SK-N-SH treated with all-trans-retinoic acid at 6 μM for 48 hours (cell line): ENCODE data around the gene PPARGC1A.

Experiments used
- ATAC-seq: fragments of 200-7000 bp; cut with Tn5 transposase; 3 replicates; pipeline ENCODE4 v1.9.1; 2020; ENCODE audit warnings: mild to moderate bottlenecking, moderate library complexity
- ARNTL ChIP-seq: fragments of 450-650 bp; formaldehyde crosslinking; IDR thresholded peaks from 2 replicates; pipeline ENCODE4 v1.5.0; 2020; ENCODE audit warnings: low read depth, mild to moderate bottlenecking, moderate library complexity, borderline replicate concordance
- BACH2 ChIP-seq: fragments of 250-450 bp; sonication (Bioruptor Pico); IDR thresholded peaks from 2 replicates; pipeline ENCODE4 v1.9.0; 2021; ENCODE audit warnings: mild to moderate bottlenecking, borderline replicate concordance
- CSDC2 ChIP-seq: fragments of 250-450 bp; sonication (Bioruptor Pico); IDR thresholded peaks from 2 replicates; pipeline ENCODE4 v1.5.0; 2020; ENCODE audit warnings: mild to moderate bottlenecking, moderate library complexity
- ESRRG ChIP-seq: fragments of 250-450 bp; sonication (Bioruptor Pico); IDR thresholded peaks from 2 replicates; pipeline ENCODE4 v1.6.1; 2021; ENCODE audit warnings: mild to moderate bottlenecking
- GLIS3 ChIP-seq: fragments of 250-450 bp; sonication (Bioruptor Pico); IDR thresholded peaks from 2 replicates; pipeline ENCODE4 v1.5.0; 2020; ENCODE audit warnings: mild to moderate bottlenecking, moderate library complexity
- ISL1 ChIP-seq: fragments of 250-450 bp; sonication (Bioruptor Pico); IDR thresholded peaks from 2 replicates; pipeline ENCODE4 v2.1.2; 2022; ENCODE audit warnings: mild to moderate bottlenecking, moderate library complexity
- OSR1 ChIP-seq: fragments of 250-450 bp; sonication (Bioruptor Pico); IDR thresholded peaks from 2 replicates; pipeline ENCODE4 v1.8.0; 2022; ENCODE audit warnings: moderate library complexity, mild to moderate bottlenecking, inconsistent platforms
- RARB ChIP-seq: fragments of 250-450 bp; sonication (Bioruptor Pico); IDR thresholded peaks from 2 replicates; pipeline ENCODE4 v1.8.0; 2021; ENCODE audit warnings: mild to moderate bottlenecking, moderate library complexity
- SNAI2 ChIP-seq: fragments of 250-450 bp; sonication (Bioruptor Pico); IDR thresholded peaks from 2 replicates; pipeline ENCODE4 v1.5.0; 2020; ENCODE audit warnings: mild to moderate bottlenecking, moderate library complexity
- TCF4 ChIP-seq: fragments of 250-450 bp; sonication (Bioruptor Pico); IDR thresholded peaks from 2 replicates; pipeline ENCODE4 v1.8.0; 2021; ENCODE audit warnings: mild to moderate bottlenecking, moderate library complexity, borderline replicate concordance
- TOX ChIP-seq: fragments of 250-450 bp; sonication (Bioruptor Pico); IDR thresholded peaks from 2 replicates; pipeline ENCODE4 v1.8.0; 2021; ENCODE audit warnings: mild to moderate bottlenecking, moderate library complexity, borderline replicate concordance
- ZC3H10 ChIP-seq: fragments of 250-450 bp; sonication (Bioruptor Pico); IDR thresholded peaks from 2 replicates; pipeline ENCODE4 v1.5.1; 2021; ENCODE audit warnings: mild to moderate bottlenecking, moderate library complexity
- ZFP30 ChIP-seq: fragments of 450-650 bp; formaldehyde crosslinking; IDR thresholded peaks from 2 replicates; pipeline ENCODE4 v1.5.0; 2022; ENCODE audit warnings: mild to moderate bottlenecking, moderate library complexity
- ZNF565 ChIP-seq: fragments of 450-650 bp; formaldehyde crosslinking; conservative IDR thresholded peaks from 2 replicates; pipeline ENCODE4 v1.5.0; 2020; ENCODE audit warnings: low read depth, mild to moderate bottlenecking, moderate library complexity
- ZNF70 ChIP-seq: fragments of 450-650 bp; formaldehyde crosslinking; IDR thresholded peaks from 2 replicates; pipeline ENCODE4 v1.5.0; 2020; ENCODE audit warnings: mild to moderate bottlenecking, moderate library complexity
- ZNF8 ChIP-seq: fragments of 450-650 bp; formaldehyde crosslinking; IDR thresholded peaks from 2 replicates; pipeline ENCODE4 v1.5.0; 2020; ENCODE audit warnings: mild to moderate bottlenecking, moderate library complexity
- TF ChIP-seq, protein P1 (sequence below): fragments of 250-450 bp; sonication (Bioruptor Pico); IDR thresholded peaks from 2 replicates; pipeline ENCODE4 v1.5.0; 2020; ENCODE audit warnings: mild to moderate bottlenecking, moderate library complexity
- TF ChIP-seq, protein P2 (sequence below): fragments of 250-450 bp; sonication (Bioruptor Pico); IDR thresholded peaks from 2 replicates; pipeline ENCODE4 v1.5.1; 2020; ENCODE audit warnings: low read depth, mild to moderate bottlenecking, moderate library complexity
- TF ChIP-seq, protein P3 (sequence below): fragments of 250-450 bp; sonication (Bioruptor Pico); IDR thresholded peaks from 2 replicates; pipeline ENCODE4 v1.8.0; 2020; ENCODE audit warnings: mild to moderate bottlenecking, moderate library complexity, borderline replicate concordance
- TF ChIP-seq, protein P4 (sequence below): fragments of 250-450 bp; sonication (Bioruptor Pico); IDR thresholded peaks from 2 replicates; pipeline ENCODE4 v1.8.0; 2021; ENCODE audit warnings: low read depth, mild to moderate bottlenecking, moderate library complexity, borderline replicate concordance
- TF ChIP-seq, protein P5 (sequence below): fragments of 250-450 bp; sonication (Bioruptor Pico); IDR thresholded peaks from 2 replicates; pipeline ENCODE4 v1.5.1; 2021; ENCODE audit warnings: mild to moderate bottlenecking, moderate library complexity

PPARGC1A gene

DNA sequence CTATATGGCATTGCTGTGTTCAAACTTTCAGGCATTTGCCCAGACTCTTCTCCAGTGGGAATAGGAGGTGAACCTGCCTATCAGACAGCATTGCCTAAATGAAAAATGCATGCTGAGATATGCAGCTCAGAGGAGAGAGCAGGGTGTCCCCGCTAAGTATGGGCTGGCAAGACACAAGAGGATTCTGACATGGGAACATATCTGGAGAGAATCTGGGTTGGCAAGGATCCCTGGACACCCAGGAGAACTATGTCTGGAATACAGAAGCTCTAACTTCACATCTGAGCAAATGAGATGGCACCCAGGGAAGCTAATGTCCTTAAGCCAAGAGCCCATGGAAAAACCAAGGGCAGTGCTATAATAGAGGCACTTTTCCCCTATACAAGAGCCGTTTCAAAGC lies 18.4 kb downstream of the PPARGC1A start (continued):
- TF ChIP-seq, protein P1, sequence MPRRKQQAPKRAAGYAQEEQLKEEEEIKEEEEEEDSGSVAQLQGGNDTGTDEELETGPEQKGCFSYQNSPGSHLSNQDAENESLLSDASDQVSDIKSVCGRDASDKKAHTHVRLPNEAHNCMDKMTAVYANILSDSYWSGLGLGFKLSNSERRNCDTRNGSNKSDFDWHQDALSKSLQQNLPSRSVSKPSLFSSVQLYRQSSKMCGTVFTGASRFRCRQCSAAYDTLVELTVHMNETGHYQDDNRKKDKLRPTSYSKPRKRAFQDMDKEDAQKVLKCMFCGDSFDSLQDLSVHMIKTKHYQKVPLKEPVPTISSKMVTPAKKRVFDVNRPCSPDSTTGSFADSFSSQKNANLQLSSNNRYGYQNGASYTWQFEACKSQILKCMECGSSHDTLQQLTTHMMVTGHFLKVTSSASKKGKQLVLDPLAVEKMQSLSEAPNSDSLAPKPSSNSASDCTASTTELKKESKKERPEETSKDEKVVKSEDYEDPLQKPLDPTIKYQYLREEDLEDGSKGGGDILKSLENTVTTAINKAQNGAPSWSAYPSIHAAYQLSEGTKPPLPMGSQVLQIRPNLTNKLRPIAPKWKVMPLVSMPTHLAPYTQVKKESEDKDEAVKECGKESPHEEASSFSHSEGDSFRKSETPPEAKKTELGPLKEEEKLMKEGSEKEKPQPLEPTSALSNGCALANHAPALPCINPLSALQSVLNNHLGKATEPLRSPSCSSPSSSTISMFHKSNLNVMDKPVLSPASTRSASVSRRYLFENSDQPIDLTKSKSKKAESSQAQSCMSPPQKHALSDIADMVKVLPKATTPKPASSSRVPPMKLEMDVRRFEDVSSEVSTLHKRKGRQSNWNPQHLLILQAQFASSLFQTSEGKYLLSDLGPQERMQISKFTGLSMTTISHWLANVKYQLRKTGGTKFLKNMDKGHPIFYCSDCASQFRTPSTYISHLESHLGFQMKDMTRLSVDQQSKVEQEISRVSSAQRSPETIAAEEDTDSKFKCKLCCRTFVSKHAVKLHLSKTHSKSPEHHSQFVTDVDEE (CRISPR knock-in tag) = no peak
- TF ChIP-seq CSDC2 (CRISPR knock-in tag) = no peak
- no peak for TF ChIP-seq ARNTL (CRISPR knock-in tag)
- no peak for TF ChIP-seq ZNF70 (CRISPR knock-in tag)
- TF ChIP-seq ZC3H10 (CRISPR knock-in tag) = no peak
- no peak for TF ChIP-seq GLIS3
- no peak for TF ChIP-seq TOX (CRISPR knock-in tag)
- no peak for TF ChIP-seq ESRRG (CRISPR knock-in tag)
- TF ChIP-seq, protein P2, sequence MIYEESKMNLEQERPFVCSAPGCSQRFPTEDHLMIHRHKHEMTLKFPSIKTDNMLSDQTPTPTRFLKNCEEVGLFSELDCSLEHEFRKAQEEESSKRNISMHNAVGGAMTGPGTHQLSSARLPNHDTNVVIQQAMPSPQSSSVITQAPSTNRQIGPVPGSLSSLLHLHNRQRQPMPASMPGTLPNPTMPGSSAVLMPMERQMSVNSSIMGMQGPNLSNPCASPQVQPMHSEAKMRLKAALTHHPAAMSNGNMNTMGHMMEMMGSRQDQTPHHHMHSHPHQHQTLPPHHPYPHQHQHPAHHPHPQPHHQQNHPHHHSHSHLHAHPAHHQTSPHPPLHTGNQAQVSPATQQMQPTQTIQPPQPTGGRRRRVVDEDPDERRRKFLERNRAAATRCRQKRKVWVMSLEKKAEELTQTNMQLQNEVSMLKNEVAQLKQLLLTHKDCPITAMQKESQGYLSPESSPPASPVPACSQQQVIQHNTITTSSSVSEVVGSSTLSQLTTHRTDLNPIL = no peak
- TF ChIP-seq, all 23 proteins: peak for 0

DNA sequence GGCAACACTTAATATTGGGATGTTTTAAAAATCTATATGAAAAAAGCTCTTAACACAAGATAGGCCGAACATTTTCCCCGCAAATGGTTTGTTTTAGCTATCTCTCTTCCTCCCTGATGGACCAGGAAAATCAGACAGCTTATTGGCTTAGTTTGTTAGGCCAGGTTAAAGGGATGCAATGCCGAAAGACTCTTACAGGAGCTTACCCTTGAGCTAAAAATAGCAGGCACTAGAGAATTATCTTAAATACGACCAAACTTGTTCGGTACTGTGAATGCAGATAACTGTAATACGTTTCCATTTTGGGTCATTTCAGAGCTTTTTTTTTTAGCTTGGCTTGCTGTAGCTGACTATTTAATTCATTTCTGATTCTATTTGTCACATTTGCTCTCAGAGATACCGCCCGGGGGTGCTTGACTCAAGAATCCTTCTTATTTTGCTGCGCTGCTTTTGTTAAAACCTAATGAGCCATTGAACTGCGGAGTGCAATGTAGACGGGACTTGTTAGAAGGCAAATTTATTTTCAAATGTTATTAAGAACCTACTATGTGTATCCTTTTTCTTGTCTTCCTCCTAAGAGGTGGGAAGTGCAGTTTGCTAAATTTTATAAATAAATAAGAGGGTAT lies 23.3 kb downstream of the PPARGC1A start:
- TF ChIP-seq TOX (CRISPR knock-in tag) (no peak), TCF4 (CRISPR knock-in tag) (no peak), SNAI2 (no peak), ZNF8 (no peak), ISL1 (CRISPR knock-in tag) (no peak), OSR1 (CRISPR knock-in tag) (no peak), BACH2 (CRISPR knock-in tag) (no peak), ARNTL (CRISPR knock-in tag) (no peak), RARB (CRISPR knock-in tag) (no peak), ZC3H10 (CRISPR knock-in tag) (no peak), ZFP30 (CRISPR knock-in tag) (no peak), ZNF70 (CRISPR knock-in tag) (no peak), ZNF565 (no peak)
- TF ChIP-seq, protein P3, sequence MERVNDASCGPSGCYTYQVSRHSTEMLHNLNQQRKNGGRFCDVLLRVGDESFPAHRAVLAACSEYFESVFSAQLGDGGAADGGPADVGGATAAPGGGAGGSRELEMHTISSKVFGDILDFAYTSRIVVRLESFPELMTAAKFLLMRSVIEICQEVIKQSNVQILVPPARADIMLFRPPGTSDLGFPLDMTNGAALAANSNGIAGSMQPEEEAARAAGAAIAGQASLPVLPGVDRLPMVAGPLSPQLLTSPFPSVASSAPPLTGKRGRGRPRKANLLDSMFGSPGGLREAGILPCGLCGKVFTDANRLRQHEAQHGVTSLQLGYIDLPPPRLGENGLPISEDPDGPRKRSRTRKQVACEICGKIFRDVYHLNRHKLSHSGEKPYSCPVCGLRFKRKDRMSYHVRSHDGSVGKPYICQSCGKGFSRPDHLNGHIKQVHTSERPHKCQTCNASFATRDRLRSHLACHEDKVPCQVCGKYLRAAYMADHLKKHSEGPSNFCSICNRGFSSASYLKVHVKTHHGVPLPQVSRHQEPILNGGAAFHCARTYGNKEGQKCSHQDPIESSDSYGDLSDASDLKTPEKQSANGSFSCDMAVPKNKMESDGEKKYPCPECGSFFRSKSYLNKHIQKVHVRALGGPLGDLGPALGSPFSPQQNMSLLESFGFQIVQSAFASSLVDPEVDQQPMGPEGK (CRISPR knock-in tag) = no peak
- TF ChIP-seq, protein P4, sequence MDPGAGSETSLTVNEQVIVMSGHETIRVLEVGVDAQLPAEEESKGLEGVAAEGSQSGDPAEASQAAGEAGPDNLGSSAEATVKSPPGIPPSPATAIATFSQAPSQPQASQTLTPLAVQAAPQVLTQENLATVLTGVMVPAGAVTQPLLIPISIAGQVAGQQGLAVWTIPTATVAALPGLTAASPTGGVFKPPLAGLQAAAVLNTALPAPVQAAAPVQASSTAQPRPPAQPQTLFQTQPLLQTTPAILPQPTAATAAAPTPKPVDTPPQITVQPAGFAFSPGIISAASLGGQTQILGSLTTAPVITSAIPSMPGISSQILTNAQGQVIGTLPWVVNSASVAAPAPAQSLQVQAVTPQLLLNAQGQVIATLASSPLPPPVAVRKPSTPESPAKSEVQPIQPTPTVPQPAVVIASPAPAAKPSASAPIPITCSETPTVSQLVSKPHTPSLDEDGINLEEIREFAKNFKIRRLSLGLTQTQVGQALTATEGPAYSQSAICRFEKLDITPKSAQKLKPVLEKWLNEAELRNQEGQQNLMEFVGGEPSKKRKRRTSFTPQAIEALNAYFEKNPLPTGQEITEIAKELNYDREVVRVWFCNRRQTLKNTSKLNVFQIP = no peak
- TF ChIP-seq, protein P5, sequence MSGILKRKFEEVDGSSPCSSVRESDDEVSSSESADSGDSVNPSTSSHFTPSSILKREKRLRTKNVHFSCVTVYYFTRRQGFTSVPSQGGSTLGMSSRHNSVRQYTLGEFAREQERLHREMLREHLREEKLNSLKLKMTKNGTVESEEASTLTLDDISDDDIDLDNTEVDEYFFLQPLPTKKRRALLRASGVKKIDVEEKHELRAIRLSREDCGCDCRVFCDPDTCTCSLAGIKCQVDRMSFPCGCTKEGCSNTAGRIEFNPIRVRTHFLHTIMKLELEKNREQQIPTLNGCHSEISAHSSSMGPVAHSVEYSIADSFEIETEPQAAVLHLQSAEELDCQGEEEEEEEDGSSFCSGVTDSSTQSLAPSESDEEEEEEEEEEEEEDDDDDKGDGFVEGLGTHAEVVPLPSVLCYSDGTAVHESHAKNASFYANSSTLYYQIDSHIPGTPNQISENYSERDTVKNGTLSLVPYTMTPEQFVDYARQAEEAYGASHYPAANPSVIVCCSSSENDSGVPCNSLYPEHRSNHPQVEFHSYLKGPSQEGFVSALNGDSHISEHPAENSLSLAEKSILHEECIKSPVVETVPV (CRISPR knock-in tag) = no peak
- ATAC-seq = no peak

DNA sequence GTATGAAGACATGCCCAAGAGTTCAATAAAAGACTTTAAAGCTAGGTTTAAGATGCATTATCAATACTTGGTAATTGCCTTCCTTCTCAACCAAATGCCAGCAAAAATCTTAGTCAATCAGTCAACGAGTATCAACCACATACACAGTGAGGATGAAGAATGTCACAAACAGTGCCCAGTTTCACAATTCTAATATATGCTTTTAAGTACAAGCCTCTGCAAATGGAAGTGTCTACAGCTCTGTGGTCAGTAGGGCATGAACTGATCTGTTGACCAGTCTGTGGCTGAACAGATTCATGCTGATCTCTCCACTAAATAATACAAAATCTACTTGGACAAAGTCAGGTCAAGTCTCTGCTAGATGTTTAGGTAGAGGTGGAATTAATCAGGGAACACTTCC lies 27.9 kb downstream of the PPARGC1A start:
- TF ChIP-seq ZNF70 (CRISPR knock-in tag) = no peak
- TF ChIP-seq, protein P1 (CRISPR knock-in tag) = no peak
- ATAC-seq = no peak
